PFSK-1 (cell line): ENCODE data around the gene CDCP1.

ENCODE experiments used
- FOXP2 ChIP-seq: optimal IDR thresholded peaks from 2 replicates; pipeline ENCODE3; 2011; ENCODE audit warnings: borderline replicate concordance, control low read depth, inconsistent platforms; ENCODE audit not compliant: insufficient read depth; ENCODE audit errors: extremely low read length, extremely low read depth
- POLR2AphosphoS5 ChIP-seq: IDR thresholded peaks from 2 replicates; pipeline ENCODE4 v1.6.1; 2012; ENCODE audit warnings: low read depth, mild to moderate bottlenecking, control low read depth, low read length, moderate library complexity
- SIN3A ChIP-seq: IDR thresholded peaks from 2 replicates; pipeline ENCODE4 v1.6.1; 2012; ENCODE audit warnings: mild to moderate bottlenecking, low read length, moderate library complexity, borderline replicate concordance; ENCODE audit not compliant: insufficient read depth
- TAF1 ChIP-seq: IDR thresholded peaks from 2 replicates; pipeline ENCODE4 v1.6.1; 2012; ENCODE audit warnings: low read length, control low read depth, borderline replicate concordance; ENCODE audit not compliant: insufficient read depth
- TF ChIP-seq, protein P1 (sequence below), 2 experiments: IDR thresholded peaks; 2 replicates each; pipeline versions ENCODE4 v1.6.1 to v1.8.0; 2011 to 2012; ENCODE audit warnings: low read depth in 2 of 2, low read length in 2 of 2, control low read depth in 1 of 2, inconsistent platforms in 1 of 2, mild to moderate bottlenecking in 1 of 2, moderate library complexity in 1 of 2; ENCODE audit not compliant: insufficient read depth in 1 of 2

CDCP1 gene

GRCh38 chr3:45169125-45169904, 23.1 kb upstream of the CDCP1 start:
- TF ChIP-seq FOXP2 (no peak), TAF1 (no peak), POLR2AphosphoS5 (no peak), SIN3A (no peak)
- TF ChIP-seq, protein P1, sequence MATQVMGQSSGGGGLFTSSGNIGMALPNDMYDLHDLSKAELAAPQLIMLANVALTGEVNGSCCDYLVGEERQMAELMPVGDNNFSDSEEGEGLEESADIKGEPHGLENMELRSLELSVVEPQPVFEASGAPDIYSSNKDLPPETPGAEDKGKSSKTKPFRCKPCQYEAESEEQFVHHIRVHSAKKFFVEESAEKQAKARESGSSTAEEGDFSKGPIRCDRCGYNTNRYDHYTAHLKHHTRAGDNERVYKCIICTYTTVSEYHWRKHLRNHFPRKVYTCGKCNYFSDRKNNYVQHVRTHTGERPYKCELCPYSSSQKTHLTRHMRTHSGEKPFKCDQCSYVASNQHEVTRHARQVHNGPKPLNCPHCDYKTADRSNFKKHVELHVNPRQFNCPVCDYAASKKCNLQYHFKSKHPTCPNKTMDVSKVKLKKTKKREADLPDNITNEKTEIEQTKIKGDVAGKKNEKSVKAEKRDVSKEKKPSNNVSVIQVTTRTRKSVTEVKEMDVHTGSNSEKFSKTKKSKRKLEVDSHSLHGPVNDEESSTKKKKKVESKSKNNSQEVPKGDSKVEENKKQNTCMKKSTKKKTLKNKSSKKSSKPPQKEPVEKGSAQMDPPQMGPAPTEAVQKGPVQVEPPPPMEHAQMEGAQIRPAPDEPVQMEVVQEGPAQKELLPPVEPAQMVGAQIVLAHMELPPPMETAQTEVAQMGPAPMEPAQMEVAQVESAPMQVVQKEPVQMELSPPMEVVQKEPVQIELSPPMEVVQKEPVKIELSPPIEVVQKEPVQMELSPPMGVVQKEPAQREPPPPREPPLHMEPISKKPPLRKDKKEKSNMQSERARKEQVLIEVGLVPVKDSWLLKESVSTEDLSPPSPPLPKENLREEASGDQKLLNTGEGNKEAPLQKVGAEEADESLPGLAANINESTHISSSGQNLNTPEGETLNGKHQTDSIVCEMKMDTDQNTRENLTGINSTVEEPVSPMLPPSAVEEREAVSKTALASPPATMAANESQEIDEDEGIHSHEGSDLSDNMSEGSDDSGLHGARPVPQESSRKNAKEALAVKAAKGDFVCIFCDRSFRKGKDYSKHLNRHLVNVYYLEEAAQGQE (IDR thresholded peaks at IDR 0.05; ENCODE audit: insufficient read depth in 1 of 2, low read depth in 2 of 2, low read length in 2 of 2) = no peak

DNA sequence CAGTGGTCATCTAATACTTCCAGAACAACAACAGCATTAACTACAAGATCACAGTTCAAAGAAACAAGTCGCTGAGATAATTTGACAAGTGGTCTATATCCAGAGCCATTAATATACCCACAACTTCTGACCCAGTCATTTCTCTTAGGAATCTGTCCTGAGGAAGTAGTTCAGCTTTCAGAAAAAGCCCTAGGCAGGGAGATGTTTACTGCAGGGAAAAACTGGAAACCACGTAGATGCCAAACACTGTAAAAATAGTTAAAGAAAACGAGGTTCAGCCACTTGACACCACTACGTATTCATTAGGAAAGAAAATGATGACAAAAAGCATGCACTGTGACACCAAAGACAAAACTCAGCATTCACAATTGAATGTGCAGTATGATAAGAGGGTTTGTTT, 22.3 kb upstream of the CDCP1 start:
- TF ChIP-seq SIN3A (no peak), TAF1 (no peak), FOXP2 (no peak), POLR2AphosphoS5 (no peak)
- TF ChIP-seq, protein P1 (IDR thresholded peaks at IDR 0.05; ENCODE audit: insufficient read depth in 1 of 2, low read depth in 2 of 2, low read length in 2 of 2) = no peak

DNA sequence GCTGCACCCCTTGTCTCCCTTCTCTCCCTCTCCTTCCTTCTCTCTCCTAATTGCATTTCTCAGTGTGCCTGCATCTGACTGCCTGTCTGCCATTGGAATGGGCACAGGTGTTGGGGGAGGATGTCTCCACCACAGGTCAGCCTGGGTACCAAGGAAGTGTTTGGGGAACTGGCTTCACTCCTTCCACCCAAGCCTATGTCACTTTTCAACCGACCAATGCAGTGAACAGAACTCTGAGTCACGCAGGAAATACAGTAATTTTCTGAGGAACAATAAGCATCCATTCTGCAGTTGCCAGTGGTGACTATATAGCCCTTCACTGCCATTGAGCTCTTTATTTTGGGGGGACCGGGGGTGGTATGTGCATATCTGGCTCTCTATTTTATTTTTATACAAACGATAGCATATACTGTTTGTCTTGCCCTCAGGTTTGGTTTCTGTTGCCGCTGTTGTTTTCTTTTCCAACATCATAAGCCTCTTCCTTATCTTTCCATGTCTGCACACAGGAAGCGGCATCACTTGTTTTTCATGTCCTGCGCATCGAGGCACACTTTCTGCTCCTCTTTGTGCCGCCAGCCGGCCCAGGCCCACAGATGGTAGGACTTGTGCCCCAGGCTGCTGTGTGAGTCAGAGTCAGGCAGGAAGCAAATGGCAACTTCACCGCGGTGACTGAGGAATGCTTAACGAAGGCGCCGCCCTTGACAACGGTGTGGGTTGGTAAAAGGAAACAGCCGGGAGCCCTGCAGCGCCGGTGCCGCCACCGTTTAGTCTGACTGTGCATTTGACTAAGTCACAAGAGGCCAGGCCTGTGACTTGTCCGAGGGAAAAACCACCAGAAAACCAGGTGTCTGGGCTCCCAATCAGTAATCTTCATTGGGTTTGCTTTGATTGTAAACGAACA, 21.1 kb upstream of the CDCP1 start:
- TF ChIP-seq, protein P1 (IDR thresholded peaks at IDR 0.05; ENCODE audit: insufficient read depth in 1 of 2, low read depth in 2 of 2, low read length in 2 of 2) = no peak
- TF ChIP-seq POLR2AphosphoS5 (no peak), FOXP2 (peak; percentile 88), SIN3A (no peak), TAF1 (no peak)

DNA sequence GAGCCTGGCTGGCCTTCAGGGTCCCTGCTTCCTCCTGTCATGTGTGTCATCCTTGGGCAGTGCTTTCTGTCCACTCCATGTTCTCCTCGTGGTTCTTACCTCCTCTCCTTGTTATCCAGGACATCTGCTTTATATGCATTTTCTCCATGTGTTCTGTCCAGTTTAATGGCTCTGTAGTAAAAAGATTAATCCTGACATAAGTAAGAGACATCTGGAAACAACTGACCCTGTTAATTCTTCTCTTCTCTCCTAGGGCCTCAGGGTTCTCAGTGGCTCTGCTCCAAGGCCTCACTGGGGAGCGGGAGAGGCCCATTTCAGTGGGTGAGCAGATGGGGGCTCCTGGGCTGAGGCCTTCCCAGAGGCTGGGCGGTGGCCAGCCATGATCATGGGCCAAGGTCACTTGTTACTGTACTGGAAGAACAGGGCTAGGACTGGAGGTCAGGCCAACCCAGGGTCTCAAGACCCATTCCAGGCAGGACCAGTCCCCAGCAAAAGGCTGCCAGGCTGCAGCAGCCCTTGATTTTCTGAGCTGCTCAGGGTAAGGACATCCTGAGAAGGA, 20.2 kb upstream of the CDCP1 start:
- TF ChIP-seq FOXP2 = no peak
- TF ChIP-seq SIN3A = no peak
- TF ChIP-seq POLR2AphosphoS5 = no peak
- TF ChIP-seq, protein P1 (IDR thresholded peaks at IDR 0.05; ENCODE audit: insufficient read depth in 1 of 2, low read depth in 2 of 2, low read length in 2 of 2) = no peak
- TF ChIP-seq TAF1 = no peak
